DOHH2 (cell line): Measurements from ENCODE around the gene NOSTRIN.

Experiments used
- EZH2phosphoT487 ChIP-seq: fragments of 200-600 bp; sonication (generic); IDR thresholded peaks from 2 replicates; pipeline ENCODE4 v1.6.1; 2017; ENCODE audit warnings: borderline replicate concordance, mild to moderate bottlenecking, antibody characterized with exemption, low read length, moderate library complexity, mixed read lengths
- TF ChIP-seq, protein P1 (sequence below): fragments of 200-600 bp; sonication (generic); IDR thresholded peaks from one replicate; pipeline ENCODE4 v1.5.1; 2014; ENCODE audit warnings: antibody characterized with exemption, mild to moderate bottlenecking, low read depth, low read length; ENCODE audit not compliant: poor library complexity, severe bottlenecking

DNA sequence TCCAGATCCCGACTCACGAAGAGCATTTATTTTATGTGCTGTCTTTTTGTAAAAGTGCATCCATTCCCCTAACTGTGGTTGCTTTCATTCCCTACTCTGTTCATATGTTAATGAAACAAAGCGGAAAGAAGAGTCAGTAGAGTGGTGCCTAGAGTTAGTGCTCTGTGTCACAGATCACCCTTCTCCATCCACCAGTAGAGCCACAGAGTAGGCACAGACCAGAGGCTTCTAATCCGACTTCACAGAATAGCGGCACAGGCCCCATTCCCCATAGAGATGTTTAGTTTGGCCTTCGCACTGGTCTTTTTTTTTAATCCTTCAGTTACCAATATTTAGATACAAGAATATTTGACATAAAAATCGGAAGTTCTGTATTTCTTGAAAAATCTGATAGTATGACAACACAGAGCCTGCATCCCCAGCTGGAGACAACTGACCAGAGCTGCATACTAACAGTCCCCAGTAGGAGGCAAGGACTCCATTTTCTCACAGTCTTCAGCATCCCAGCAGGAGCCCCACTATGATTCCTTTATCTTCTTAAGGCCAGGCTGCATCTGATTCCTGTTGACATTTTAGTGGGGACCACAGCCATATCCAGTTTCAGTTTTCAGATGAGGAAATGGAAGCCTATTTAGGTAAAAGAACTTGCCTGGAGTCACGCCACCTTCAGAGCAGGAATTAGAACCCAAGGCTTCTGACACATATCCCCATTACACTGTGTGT, 105.7 kb downstream of the NOSTRIN start:
- TF ChIP-seq, protein P1, sequence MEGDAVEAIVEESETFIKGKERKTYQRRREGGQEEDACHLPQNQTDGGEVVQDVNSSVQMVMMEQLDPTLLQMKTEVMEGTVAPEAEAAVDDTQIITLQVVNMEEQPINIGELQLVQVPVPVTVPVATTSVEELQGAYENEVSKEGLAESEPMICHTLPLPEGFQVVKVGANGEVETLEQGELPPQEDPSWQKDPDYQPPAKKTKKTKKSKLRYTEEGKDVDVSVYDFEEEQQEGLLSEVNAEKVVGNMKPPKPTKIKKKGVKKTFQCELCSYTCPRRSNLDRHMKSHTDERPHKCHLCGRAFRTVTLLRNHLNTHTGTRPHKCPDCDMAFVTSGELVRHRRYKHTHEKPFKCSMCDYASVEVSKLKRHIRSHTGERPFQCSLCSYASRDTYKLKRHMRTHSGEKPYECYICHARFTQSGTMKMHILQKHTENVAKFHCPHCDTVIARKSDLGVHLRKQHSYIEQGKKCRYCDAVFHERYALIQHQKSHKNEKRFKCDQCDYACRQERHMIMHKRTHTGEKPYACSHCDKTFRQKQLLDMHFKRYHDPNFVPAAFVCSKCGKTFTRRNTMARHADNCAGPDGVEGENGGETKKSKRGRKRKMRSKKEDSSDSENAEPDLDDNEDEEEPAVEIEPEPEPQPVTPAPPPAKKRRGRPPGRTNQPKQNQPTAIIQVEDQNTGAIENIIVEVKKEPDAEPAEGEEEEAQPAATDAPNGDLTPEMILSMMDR = no peak
- TF ChIP-seq EZH2phosphoT487 = no peak
